ENCODE data around the gene C1orf226.
"Not testable (repeated sequence)": the region's sequence is repeated elsewhere in the genome, so short reads cannot be mapped to it uniquely, and the experiment has no call there.

C1orf226 gene

DNA sequence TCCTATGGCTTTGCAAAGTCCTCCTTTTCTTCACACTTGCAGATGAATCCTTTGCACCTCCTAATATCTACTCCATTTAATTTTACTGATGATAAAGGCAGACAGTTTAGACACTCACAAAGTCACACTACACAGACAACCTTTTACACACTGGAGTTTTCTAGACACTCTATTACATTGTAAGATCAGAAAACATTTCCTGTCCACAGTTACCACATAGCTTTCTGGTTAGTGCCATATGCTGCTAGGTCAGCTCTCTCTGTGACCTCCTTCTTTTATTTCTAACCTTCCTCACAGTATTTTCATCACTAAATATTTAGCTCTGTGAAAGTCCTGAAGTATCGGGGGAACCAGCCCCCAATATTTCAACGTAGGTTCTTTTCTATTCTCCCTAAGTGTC is 25.3 kb downstream of the C1orf226 start:
- no peak for DNase-seq (ENCODE audit: low spot score)

DNA sequence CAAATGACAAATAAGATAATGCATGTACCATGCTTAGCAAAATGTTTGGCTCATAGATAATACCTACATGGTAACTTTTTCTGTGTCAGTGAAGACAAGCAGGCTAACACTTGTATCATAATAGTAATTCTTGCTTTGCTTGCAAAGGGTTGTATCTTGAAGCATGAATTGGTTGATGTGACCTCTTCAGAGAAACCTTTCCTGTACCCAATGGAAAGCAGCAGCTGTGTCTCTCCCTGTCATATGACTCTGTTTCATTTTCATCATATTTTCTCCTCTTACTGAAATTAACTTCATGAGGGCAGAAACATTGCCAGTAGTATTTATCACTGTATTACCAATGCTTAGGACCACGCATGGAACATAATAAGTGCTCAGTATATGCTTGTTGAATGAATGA is 26.0 kb downstream of the C1orf226 start:
- DNase-seq (ENCODE audit: low spot score) = no peak

DNA sequence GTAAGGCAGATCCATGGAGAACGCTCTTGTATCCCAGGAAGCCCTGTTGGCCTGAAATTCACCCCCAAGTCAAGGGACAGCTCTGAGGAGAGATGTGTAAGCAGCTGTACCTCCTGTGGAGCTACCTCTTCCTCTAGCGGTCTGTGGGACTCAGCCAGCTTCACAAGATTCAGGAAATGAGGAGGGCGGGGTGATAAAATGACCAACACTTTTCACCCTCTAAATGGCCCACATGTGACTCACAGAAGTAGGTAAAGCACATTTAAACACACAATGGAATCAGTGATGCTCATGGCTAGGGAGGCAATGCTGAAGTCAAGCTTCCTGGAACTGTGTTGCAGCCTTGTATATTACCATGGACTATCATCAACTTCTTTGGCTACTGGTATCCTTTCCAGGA is 30.5 kb downstream of the C1orf226 start, which contains the start of gene SH2D1B:
SH2D1B (minus strand) TSS at position 135 of the 400 bp plus-strand sequence; CDS start at position 15, 120 bp downstream.
- no peak for DNase-seq (ENCODE audit: low spot score)

DNA sequence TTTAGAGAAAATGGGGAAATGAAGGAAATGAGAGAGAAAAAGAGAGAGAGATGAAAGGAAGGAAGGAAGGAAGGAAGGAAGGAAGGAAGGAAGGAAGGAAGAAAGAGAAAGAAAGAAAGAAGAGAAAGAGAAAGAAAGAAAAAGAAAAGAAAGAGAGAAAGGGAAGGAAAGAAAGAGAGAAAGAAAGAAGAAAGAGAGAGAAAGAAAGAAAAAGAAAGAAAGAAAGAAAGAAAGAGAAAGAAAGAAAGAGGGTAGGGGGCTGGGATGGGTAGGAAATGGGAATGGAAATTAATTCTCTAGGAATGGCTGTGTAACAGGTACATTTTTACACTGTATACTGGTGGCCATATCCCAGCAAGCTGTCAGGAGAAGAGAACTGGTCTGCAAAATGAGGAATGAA is 34.7 kb downstream of the C1orf226 start:
- DNase-seq (ENCODE audit: low spot score) = no peak

DNA sequence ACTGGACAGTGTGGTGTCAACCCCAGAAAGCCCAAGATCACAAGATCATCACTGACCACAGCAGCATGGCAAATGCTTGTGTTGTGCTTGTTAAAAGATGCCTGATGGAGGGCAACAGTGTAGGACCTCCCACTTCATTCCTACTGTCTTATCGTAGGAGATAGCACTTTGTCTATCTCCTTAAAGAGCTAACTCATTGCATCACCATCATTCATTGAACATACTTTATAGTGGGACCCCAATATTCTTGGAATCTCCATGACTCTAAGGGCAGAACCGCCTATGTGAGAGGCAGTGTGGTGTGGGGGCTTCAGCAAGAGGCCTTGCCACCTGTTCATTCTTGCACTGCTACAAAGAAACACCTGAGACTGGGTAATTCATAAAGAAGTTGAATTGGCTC is 35.4 kb downstream of the C1orf226 start:
- DNase-seq (ENCODE audit: low spot score) = no peak

DNA sequence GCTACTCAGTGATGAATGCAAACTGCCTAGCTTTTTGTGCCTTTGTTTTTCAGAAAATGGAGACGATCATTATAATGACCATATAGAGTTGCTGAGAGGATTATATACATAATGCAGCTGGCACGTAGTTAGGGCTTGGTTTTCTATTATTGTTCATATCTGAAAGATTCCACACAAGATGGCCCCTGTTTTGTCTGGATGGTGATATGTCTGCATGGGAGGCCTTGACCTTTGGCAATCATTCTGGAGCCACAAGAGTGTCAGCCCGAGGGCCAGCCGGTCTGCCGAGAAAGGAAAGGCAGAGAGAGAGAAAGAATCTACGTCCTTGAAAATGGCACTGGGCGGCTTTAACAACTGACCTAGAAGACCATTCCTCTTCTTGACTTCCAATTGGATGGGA is 36.1 kb downstream of the C1orf226 start:
- DNase-seq (ENCODE audit: low spot score) = no peak

DNA sequence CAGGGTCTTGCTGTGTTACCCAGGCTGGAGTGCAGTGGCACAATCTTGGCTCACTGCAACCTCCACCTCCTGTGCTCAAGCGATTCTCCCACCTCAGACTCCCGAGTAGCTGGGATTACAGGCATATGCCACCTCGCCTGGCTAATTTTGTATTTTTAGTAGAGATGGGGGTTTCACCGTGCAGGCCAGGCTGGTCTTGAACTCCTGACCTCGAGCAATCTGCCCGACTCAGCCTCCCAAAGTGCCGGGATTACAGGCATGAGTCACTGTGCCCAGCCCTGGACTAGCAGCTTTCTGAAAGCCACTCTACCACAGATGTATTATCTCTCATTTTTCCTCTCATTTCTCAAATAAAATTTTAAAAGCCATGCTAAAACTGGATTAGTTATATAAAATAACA is 37.1 kb downstream of the C1orf226 start:
- not testable (repeated sequence) for DNase-seq (ENCODE audit: low spot score)

DNA sequence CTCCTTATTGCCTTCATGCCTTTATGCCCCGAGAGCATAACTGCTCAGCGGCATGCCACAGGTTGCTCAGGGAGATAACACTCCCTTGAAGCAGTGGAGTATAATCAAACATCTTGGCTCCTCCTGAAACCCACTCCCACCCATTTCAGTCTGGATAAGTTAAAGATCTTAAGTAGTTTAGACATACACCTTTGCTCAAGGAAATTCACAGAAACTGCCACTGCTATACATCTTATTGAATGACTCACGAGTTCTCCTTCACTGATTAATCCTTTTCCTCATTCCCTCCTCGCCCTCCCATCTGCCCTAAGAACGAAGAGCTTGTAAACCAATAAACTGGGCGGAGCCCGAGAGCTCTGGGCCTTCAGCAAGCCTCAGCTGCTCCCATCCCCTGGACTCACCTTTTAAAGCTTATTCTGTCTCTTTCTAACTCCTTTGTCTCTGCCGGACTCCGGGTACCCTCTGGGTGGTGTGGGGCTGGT is 38.0 kb downstream of the C1orf226 start:
- not testable (repeated sequence) for DNase-seq (ENCODE audit: low spot score)

DNA sequence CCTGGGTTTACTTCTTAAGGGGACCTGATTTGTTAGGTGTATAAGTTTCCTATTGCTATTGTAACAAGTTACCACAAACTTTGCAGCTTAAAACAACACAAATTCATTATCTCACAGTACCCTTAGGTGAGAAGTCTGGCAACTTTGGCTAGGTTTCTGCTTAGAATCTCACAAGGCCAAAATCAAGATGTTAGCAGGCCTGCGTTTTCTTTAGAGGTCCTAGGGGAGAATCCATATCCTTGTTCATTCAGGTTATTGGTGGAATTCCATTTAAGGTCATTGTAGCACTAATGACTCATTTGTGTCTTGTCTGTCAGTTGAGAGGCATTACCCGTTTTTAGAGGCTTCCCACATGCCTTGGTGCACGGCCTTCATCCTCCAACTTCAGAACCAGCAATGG is 38.6 kb downstream of the C1orf226 start:
- no peak for DNase-seq (ENCODE audit: low spot score)

DNA sequence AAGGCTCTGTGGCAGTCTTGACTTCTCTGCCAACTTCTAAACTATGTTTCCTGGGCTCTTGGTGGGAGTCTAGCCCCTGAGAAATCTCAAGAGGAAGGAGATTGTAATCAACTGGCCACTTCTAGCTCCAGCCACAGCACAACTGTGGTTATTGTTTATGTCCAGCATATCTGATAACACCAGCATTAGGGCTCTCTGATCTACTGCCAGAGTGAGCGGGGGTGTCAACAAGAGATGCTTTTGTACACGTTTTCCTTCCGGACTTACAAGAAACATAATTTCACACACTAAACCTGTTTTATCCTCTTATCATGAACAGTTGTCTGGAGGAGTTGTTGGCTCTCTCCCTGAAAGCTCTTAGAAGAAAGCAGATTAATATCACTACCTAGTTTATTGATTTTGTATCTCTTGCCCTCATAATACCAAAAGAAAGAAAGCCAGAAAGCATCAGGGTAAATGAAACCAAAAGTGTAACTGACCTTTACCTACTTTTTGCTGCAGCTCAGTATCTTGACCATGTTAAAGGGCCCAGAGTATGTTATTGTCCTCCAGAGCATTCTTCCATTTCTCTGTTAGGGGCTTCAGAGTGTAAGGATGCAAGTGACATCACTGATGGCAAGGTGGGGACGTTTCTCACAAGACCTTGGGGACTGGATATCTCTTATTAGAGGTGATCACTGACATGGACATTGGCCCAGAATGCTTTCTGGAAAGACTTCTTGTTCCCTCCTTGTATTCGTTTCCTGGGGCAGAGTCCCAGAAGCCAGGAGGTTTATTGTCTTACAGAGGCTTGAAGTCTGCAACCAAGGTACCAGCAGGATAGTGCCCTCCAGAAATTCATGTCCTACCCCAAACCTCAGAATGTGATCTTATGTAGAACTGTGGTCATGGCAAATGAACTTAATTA is 40.0 kb downstream of the C1orf226 start:
- DNase-seq (ENCODE audit: low spot score) = no peak

DNA sequence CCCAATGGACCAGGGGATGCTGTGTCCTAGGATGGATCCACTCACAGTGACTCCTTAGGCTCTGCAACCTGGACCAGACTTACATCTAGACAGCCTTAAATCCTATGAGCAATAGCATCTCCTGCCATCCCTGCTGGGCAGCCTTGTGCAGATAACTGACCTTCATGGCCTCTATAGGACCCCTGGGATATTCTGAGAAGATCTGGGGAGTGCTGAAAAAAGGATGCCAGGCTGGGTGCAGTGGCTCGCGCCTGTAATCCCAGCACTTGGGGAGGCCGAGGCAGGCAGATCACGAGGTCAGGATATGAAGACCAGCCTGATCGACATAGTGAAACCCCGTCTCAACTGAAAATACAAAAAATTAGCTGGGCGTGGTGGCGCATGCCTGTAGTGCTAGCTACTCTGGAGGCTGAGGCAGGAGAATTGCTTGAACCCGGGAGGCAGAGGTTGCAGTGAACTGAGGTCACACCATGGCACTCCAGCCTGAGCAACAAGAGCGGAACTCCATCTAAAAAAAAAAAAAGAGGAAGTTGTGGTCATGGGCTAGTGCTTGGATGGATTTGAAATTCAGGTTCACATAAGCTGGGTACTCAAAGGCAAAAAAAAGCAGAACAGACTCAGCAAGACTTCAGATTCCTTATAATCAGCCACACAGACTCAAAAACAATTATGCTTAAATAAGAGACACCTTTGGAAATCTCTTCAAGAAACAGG is 41.3 kb downstream of the C1orf226 start:
- DNase-seq (ENCODE audit: low spot score) = no peak

DNA sequence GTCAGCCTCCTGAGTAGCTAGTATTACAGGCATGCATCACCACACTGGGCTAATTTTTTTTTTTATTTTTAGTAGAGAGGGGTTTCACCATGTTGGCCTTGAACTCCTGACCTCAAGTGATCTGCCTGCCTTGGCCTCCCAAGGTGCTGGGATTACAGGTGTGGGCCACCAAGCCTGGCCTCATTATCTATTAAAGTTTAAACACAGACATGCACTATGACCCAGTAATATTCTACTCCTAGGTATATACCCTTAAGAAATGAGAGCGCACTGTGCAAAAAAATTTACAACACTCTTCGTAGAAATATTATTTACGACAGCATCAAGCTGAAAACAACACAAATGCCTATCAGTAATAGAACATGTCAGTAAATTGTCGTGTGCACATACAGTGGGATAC is 49.1 kb downstream of the C1orf226 start:
- DNase-seq (ENCODE audit: low spot score) = no peak

DNA sequence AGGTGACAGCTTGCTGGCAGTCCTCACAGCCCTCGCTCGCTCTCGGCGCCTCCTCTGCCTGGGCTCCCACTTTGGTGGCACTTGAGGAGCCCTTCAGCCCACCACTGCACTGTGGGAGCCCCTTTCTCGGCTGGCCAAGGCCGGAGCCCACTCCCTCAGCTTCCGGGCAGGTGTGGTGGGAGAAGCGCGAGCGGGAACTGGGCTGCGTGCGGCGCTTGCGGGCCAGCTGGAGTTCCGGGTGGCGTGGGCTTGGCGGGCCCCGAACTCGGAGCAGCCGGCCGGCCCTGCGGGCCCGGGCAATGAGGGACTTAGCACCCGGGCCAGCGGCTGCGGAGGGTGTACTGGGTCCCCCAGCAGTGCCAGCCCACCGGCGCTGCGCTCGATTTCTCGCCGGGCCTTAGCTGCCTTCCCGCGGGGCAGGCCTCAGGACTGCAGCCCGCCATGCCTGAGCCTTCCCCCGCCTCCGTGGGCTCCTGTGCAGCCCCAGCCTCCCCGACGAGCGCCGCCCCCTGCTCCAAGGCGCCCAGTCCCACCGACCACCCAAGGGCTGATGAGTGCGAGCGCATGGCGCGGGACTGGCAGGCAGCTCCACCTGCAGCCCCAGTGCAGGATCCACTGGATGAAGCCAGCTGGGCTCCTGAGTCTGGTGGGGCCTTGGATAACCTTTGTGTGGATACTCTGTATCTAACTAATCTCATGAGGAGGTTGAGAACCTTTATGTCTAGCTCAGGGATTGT is 51.6 kb downstream of the C1orf226 start:
- not testable (repeated sequence) for DNase-seq (ENCODE audit: low spot score)
